ENCODE results near the gene LAGE3.
"Not testable (repeated sequence)": the region's sequence is repeated elsewhere in the genome, so short reads cannot be mapped to it uniquely, and the experiment has no call there.

Gene LAGE3

DNA sequence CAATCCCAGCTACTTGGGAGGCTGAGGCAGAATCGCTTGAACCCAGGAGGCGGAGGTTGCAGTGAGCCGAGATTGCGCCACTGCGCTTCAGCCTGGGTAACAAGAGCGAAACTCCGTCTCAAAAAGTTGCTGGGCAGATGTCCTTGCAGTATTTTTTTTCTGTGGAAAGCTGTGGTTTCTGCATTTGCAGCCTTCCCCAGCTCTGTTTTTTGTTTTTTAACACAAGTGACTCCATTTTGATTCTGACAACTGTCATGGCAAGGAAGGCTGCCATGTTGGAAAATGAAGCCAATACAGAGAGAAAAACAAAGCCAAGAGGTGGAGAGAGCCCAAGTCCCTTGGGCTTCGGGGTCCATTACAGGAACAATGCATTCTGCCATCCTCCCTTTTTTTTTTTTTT lies 23.0 kb upstream of the LAGE3 start:
- no peak for DNase-seq (ENCODE audit: low spot score)

DNA sequence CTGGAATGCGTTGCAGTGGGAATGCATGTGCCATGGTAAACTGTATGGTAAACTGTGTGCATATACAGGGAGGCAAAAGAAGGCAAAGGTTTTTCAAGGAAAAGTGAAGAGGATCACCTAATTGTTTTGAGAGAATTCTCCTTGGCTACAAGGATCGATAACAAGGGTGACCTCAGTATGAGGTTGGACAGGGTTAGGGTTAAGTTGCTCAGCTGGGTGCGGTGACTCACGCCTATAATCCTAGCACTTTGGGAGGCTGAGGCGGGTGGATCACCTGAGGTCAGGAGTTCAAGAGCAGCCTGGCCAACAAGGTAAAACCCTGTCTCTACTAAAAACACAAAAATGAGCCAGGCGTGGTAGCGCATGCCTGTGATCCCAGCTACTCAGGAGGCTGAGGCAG lies 22.3 kb upstream of the LAGE3 start:
- not testable (repeated sequence) for DNase-seq (ENCODE audit: low spot score)

DNA sequence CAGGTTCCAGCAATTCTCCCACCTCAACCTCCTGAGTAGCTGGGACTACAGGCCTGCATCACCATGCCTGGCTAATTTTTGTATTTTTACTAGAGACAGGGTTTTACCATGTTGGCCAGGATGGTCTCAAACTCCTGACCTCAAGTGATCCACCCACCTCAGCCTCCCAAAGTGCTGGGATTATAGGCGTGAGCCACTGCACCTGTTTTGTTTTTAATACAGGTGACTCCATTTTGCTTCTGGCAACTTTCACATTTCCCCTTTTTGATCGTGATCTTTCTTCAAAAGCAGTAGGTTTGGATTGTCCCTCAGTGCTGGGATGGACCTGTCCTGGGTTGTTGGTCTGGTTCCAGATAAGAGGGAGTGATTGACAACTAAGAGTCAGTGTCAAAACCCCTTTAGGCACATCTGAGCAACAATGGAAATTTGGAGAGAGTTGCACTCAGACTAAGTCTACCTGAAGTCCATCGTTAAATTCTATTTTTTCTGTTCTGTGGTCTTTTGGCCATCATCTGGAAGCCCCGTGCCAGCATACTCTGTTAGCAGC lies 17.6 kb upstream of the LAGE3 start:
- DNase-seq (ENCODE audit: low spot score), result not testable (repeated sequence)

DNA sequence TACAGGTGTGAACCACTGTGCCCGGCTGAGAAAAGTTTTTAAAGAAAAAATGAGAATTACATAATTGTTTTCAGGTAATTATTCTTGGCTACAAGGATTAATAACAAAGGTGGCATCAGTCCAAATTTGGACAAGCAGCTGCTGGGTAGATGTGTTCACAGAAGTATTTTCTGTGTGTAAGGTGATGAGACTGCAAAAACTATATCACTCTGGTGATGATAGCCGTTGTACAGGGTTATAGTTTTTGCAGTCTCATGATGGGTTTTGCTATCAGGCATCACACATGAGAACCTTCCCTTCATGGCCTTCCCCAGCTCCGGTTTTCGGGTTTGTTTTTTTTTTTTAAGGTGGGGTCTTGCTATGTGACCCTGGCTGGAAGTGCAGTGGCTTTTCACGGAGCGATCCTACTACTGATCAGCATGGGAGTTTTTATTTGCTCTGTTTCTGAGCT lies 16.4 kb upstream of the LAGE3 start:
- no peak for DNase-seq (ENCODE audit: low spot score)

DNA sequence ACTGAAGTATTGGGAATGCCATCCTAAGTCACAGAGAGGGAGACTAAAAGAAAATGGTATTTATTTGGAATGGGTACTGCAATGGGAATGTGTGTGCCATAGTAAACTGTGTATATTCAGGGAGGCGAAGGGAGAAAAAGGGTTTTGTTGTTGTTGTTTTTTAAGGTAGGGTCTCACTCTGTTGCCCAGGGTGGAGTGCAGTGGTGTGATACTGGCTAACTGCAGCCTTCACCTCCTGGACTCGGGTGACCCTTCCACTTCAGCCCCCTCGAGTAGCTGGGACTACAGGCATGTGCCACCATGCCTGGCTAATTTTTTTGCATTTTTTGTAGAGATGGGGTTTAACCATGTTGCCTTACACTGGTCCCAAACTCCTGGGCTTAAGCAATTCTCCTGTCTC lies 15.6 kb upstream of the LAGE3 start:
- DNase-seq (ENCODE audit: low spot score), result no peak

DNA sequence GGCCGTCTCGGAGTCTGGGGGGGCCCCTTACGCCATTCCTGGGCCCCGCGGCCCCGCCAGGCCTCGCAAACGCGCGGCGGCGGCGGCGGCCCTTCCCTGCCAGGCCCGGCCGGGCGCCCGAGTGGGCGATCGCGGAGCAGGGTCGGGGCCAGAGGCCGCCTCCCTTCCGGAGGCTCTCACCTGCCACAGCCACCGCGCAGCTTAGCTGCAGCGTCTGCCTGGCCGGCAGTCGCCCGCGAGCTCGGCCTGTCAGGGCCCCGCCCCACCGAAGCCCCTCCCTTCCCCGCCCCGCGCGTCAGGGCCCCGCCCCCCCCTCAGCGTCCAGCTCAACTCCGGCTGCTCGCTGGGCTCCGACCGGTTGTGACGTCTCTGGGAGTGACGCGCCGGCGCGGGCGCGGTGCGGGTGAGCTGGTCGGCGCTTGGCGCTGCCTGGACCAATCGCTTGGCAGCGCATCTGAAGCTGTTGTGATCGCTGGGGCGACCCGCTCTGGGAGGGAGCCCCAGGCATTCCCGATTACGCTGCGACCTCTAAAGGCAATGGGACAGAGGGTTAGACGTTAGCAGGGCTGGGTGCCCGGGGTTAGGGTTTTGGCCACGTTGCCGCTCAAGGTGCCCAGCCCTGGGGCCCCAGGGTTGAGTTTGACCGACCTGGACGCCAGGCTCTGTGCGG lies 11.5 kb upstream of the LAGE3 start, which contains the start of gene SLC10A3:
TSS of gene SLC10A3 (minus strand) at position 216 of the 670 bp plus-strand sequence. CDS start 1,689 bp downstream, outside the sequence.
- DNase-seq (ENCODE audit: low spot score), result peak; percentile 93

DNA sequence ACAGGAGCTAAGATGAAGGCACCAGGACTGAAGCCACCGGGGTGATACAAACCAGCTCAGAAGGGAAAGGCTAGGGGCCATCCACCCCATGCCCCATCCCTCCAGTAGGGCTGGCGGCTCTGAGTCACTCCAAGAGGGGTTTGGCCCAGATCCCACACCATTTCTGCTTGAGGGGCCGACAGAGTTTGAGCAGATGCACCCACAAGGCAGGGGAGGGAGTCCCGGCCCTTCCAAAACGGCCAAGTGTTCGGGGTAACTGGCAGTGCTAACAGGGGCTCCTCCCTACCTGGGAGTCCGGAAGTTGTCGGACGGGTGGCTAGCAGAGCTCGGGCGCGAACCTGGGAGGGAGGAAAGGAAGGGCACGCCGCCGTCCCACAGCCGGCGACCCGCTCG lies 10.9 kb upstream of the LAGE3 start:
- no peak for DNase-seq (ENCODE audit: low spot score)

DNA sequence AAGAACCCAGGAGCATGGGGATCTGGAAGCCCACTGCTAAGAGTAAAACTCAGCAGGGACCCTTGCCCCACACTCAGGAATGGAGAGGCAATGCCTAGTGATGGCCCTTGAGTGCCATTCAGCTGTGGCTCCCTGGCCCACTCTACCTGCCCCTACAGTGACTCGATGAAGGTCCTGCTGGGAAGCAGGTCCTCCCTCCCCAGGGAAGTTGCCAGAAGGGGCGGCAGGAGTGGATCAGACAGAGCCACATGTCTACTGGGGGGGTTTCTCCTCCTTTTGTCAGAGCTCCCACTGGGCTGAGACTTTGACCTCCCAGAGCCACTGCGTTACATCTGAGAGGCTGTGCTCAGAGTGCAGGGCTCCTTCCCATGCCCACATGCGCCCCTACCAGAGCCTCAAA lies 10.1 kb upstream of the LAGE3 start:
- DNase-seq (ENCODE audit: low spot score), result peak; percentile 37

DNA sequence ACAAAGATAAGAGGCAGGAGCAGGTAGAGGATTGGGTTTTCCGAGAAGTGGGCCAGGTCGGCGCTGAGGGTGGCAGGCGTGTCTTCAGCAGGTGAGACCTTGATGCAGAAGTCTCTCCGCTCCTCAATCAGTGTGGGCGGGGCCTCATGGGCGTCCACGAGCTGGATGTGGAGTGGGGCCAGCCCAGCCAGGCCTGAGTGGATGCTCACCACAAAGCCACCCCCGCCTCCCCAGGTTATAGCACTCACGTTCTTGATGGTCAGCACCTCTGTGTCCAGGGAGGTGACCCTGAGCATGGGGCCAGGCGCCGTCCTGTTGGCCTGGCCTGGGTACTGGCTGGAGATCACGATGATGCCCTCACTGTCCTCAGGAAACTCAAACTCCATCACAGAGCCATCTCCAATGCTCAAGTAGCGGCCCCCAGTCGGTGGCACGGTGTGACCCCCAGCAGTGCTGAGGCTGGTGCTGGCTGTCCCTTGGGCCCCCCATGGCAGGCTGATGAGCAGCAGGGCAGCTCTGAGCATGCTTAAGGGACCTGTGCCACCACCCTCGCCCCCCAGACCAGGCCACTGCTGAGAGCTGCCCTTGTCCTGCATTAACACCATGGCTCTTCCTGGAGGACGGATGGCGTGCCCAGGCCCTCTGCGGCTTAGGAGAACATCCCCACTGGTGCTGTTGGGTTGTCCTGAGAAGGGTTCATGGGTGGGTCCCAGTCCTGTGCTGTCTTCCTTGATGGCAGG lies 9.4 kb upstream of the LAGE3 start:
- peak; percentile 38 for DNase-seq (ENCODE audit: low spot score)

DNA sequence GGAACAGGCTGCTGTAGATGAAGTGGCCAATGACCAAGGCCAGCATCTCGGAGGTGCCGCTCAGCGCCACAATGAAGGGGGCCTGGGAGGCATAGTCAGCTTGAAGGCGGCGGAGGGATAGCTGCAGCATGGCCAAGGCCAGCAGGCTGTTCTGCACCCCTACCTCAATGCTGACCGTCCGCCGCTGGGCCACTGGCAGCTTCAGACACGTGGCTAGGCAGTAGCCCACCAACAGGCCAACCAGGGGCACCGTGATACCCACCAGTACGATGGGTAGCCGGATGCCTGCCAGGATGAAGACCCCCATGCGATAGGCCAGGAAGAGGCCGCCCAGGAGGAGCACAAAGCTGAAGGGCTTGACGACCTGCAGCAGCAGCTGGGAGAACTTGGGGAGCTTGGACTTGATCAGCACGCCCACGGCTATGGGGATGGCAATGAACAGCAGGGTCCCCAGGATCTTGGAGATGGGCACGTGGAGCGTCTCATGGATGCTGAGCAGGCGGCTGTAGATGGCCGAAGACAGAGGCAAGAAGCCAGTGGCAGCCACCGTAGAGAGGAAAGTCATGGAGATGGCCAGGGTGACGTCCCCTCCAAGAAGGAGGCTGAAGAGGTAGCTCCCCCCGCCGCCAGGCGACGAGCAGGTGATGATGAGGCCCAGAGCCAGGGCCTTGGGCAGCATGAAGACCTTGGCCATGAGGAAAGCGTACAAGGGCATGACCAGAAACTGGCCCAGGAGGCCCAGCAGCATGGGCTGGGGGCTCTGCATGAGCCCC lies 8.6 kb upstream of the LAGE3 start:
- DNase-seq (ENCODE audit: low spot score), result peak; percentile 36

DNA sequence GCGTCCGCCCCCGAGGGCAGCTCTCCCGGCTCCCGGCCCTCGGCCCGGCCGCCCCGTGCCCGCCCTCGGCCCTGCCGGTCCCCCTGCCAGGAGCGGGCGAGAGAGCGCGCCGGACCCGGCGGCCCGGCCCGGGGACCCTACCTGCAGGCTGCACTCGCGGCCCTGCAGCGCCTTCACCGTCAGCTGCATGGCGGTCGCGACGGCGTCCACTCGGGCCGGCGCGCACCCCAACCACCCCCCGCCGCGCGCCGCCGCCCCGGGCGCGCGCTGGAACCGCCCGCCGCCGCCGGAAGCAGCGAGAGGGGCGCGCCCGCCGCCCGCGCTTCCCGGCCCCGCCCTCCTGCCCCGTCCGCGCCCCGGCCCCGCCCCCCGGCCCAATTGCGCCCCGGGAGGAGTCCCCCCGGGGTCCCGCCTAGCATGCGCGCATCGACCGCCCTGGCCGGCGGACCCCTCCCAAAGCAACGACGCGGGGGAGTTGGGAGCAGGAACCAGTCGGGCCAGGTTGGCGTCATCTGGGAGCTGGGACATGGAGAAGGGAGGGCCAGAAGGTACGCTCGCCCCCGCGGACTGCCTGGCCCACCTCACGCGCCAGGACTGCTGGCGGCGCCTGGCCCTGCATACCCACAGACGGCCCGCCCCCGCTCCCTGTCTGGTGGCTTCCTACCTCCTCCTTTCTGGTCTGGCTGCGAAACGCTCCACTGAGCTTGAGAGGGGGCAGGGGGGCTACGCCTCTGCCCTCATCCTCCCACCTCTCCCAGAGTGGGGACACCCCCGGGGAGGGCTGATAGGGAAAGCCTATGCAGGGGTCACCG lies 7.5 kb upstream of the LAGE3 start, which contains the start of gene UBL4A:
TSS of gene UBL4A (minus strand) at position 220 of the 812 bp plus-strand sequence. CDS start at position 189, 31 bp downstream.
- DNase-seq (ENCODE audit: low spot score), result peak; percentile 59

DNA sequence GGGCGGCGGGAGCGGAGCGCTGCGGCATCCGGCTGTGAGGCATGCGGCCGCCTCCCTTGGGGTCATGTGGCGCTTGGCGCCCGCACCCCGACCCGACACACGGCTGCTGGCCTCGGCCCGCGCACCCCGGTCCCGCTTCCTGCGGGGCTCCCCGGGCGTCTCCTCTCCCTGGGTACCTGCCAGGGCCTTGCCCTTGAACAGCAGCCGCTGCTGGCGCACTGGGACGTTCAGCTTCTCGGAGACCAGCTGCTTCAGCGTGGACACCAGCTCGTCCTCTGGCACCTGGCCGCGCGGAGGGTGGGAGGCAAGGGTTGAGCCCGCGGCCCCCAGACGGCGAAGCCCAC lies 6.9 kb upstream of the LAGE3 start:
- DNase-seq (ENCODE audit: low spot score), result peak; percentile 54

DNA sequence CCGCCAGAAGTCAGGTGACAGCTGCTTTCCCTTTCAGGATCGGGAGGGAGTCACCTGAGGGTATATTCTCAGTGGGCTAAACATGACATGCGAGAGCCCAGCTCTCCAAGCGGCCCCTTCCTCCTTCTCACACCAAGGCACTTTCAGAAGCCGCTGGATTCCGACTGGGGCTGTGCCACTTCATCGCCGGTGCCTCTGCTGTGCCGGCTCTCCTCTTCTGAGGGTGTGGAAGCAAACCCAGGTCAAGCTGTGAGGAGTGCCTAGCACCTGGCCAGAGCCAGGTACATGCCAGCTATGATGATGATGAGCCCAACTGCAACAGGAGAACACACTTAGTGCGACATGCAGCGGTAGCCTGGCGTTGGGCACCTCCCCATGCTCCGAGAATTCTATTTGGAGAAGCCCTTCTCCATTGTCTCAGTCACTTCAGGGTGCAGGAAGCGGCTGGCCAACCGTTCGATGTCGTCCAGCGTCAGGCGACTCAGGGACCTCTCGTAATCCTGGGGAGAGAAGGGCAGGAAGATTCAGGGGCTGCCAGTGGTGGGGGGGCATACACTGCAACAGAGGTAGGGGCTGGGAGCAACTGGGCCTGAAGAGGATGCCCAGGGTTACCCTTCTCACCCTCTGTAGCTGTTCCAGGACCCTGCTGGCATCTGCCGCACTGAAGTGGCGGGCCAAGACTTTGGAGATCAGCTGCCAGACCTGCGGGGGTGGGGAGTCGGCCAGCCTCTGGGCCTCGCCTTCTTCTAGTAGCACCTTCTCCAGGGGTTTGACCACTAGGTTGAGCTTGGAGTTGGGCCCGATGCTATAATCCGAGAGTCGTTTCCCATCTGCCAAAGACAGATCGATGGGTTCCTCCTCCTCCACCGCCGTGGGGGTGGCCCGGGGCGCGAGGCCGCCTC lies 6.3 kb upstream of the LAGE3 start:
- no peak for DNase-seq (ENCODE audit: low spot score)

DNA sequence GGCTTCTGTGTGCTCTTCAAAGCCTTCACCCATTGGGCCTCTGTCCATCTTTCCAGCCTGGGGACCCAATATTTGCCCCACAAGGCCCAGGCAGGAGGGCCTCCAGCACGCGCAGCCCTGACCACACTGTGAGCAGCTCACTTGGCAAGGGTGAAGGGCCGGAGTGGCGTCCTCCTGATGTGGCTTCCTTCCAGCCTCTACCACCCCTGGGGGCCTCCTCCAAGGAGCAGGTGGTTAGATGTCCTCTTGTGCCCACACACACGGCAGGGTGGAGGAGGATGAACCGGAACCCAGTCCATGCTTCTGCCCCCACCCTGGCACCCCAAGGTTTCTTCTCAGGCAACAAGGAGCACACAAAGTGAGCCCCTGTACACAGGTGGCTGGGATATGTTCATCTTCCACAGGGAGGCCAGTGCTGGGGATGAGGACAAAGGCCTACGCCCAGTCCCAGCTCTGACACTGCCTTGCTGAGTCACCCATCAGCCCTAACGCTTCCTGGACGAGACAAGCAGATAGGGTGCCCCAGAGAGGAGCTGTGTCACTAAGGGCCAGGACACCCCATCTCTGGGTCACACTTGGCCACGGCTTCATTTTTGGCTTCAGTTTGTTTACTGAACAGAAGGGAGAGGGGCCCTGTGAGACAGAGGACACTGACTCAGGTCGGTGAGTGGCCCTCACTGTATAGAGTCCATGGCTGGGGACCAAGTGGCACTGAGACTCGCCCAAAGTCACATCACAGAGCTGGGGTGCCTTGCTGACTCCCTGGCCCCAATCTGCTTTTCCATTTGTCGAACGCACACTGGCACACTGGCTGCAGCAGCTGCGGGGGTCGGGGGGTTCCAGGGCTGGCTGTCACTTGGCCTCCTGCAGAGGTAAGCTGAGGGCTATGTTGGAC lies 5.4 kb upstream of the LAGE3 start:
- peak; percentile 35 for DNase-seq (ENCODE audit: low spot score)

DNA sequence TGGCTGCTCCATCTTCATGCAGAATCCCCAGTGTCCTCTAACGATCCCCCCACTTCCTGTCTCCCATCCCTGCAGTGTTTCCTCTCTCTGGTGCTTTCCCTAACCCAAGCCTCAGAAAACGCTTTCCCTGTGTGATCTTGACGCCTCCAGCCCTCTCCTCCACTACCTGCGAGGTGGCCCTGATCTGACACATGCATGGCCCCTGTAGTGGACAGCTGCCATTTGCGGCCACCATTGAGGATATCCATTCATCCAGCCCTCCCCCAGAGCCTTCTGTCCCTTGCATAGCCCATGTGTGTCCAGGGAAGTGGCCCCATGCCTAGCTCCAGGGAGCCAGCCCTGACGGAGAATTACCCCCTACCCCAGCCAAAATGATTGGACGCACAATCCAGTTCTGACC lies 4.2 kb upstream of the LAGE3 start:
- DNase-seq (ENCODE audit: low spot score), result no peak

DNA sequence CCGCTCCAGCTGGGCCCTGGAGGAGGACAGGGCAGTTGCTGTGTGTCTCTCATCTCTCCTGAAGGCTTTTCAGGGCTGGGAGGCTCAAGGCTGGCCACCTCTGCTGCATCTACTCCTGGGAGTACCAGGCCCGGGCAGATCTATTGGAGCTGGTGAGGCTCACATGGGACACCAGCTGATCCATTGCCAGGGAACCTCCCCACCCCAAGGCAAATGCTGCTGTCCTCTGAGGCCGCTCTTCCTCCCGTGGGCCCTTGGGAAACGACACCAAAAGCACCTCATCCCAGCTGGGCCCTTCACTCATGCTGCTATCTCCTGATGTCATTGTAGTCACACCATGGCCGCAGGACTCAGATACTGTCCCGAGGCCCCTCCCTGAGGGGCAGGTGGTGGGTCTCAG lies 3.7 kb upstream of the LAGE3 start:
- DNase-seq (ENCODE audit: low spot score), result no peak

DNA sequence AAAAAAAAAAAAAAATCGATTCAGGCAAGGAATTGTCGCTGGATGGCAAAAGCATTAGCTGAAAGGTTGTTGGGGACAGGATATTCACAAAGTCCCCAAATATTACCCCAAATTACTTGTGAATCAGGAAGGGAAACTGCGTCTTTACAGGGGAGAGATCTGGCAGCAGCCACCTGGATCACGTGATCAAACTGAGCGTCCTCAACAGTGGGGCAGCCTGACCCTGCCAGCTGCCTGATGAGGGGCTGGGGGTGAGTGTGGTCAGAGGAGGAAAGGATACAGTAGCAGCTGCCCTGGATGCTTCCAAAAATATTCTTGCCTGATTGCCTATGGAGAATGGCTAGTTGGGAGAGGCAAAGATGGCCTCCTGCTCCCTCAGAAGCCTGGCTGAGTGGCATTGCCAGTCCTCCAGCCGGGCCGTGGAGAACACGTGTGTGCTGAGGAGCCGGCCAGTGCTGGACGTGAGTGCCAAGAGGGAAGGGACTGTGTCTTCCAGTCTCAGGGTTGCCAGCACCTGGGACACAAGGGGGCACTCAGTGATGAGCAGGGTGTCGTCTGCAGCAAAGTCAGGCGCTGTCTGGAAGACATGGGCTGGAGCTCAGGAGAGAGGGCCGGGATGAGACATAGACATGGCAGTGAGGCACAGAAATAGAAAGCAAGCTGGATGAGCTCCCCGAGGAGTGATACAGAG lies 3.0 kb upstream of the LAGE3 start:
- DNase-seq (ENCODE audit: low spot score), result no peak

DNA sequence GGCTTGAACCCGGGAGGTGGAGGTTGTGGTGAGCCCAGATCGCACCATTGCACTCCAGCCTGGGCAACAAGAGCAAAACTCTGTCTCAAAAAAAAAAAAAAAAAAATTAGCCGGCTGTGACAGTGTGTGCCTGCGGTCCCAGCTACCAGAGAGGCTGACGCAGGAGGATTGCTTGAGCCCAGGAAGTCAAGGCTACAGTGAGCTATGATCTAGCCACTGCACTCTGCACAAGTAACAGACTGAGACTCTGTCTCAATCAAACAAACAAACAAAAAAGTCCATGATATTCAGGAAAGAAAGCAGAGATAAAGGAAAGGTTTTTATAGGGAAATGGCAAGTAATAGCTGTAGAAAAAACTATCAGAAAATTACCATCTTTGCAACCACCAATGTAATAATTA lies 2.1 kb upstream of the LAGE3 start:
- no peak for DNase-seq (ENCODE audit: low spot score)

DNA sequence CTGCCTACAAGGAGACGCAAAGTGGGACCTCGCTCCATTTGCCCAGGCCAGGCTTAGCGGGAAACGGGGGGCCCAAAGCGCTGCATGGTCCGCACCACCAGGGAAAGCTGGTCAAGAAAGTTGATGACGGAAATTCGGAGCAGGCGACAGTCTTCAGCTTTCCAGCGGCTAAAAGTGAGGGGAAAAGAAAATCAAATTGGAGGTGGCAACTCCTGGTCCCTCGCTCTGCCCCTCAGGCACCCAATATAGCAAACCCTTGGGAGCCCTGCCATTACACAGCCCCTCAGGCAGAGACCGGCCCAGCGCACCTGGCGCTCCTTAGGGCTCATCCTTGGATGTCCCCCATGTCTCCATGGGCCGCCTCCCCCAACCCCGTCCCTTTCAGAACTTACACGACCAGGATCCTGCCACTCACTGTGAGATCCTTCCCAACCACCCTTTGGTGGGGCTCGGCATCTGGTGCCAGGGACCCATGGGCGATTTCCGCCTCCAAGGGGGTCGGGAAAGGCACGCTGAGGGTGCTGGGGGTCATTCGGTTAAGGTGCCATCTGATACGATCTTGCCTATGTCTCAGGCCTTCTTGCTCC lies 1.1 kb downstream of the LAGE3 start:
- DNase-seq (ENCODE audit: low spot score), result no peak

Measured in ecto neural progenitor cell (in vitro differentiated cells).